Measurements from ENCODE around the gene DUOXA2. TPM values are rescaled to one million over a fixed set of nuclear protein-coding genes. Genes with fewer than 3 reads are reported as not detected.
"Not testable (repeated sequence)": the region's sequence is repeated elsewhere in the genome, so short reads cannot be mapped to it uniquely, and the experiment has no call there.

Gene DUOXA2
- total RNA-seq, 3 donors from 2014 or later: not detected

GRCh38 chr15:45089712-45090373, 24.3 kb upstream of the DUOXA2 start:
- ATAC-seq (no peak), DNase-seq (no peak)
- Mint-ChIP-seq H3K4me1 (ENCODE audit: low read depth) (no peaks in the 10 kb centered on the region), H3K9me3 (no peaks in the 10 kb centered on the region), H3K36me3 (ENCODE audit: insufficient read depth) (no peaks in the 10 kb centered on the region), H3K27me3 (ENCODE audit: low read depth) (peaks cover 20% of the 10 kb centered on the region), H3K4me3 (no peak overlapping the region)

GRCh38 chr15:45091161-45091560, 23.0 kb upstream of the DUOXA2 start:
- Mint-ChIP-seq H3K4me1 (ENCODE audit: low read depth) (no peaks in the 10 kb centered on the region), H3K36me3 (ENCODE audit: insufficient read depth) (no peaks in the 10 kb centered on the region), H3K27me3 (ENCODE audit: low read depth) (peaks cover 17% of the 10 kb centered on the region), H3K9me3 (no peaks in the 10 kb centered on the region), H3K4me3 (no peak overlapping the region)
- DNase-seq (no peak), ATAC-seq (no peak)

GRCh38 chr15:45091576-45091975, 22.6 kb upstream of the DUOXA2 start:
- H3K4me1 Mint-ChIP-seq (ENCODE audit: low read depth): no peaks in the 10 kb centered on the region
- H3K36me3 Mint-ChIP-seq (ENCODE audit: insufficient read depth): no peaks in the 10 kb centered on the region
- no peak for DNase-seq
- H3K4me3 Mint-ChIP-seq: no peak overlapping the region
- ATAC-seq: no peak
- no peaks in the 10 kb centered on the region for H3K9me3 Mint-ChIP-seq
- H3K27me3 Mint-ChIP-seq (ENCODE audit: low read depth): peaks cover 17% of the 10 kb centered on the region

- Mint-ChIP-seq H3K36me3 (ENCODE audit: insufficient read depth) (no peaks in the 10 kb centered on the region), H3K4me1 (ENCODE audit: low read depth) (no peaks in the 10 kb centered on the region), H3K27me3 (ENCODE audit: low read depth) (peaks cover 6% of the 10 kb centered on the region), H3K4me3 (no peak overlapping the region), H3K9me3 (no peaks in the 10 kb centered on the region)
- ATAC-seq (no peak), DNase-seq (no peak)
Measured at GRCh38 chr15:45093013-45093412, 21.1 kb upstream of the DUOXA2 start.

GRCh38 chr15:45093622-45094357, 20.3 kb upstream of the DUOXA2 start:
- DNase-seq (no peak), ATAC-seq (no peak)
- H3K9me3 Mint-ChIP-seq: no peaks in the 10 kb centered on the region
- H3K36me3 Mint-ChIP-seq (ENCODE audit: insufficient read depth): no peaks in the 10 kb centered on the region
- H3K4me3 Mint-ChIP-seq: no peak overlapping the region
- H3K27me3 Mint-ChIP-seq (ENCODE audit: low read depth): peaks cover 5% of the 10 kb centered on the region
- H3K4me1 Mint-ChIP-seq (ENCODE audit: low read depth): no peaks in the 10 kb centered on the region

GRCh38 chr15:45094358-45094730, 19.8 kb upstream of the DUOXA2 start:
- no peaks in the 10 kb centered on the region for H3K36me3 Mint-ChIP-seq (ENCODE audit: insufficient read depth)
- no peak for ATAC-seq
- no peaks in the 10 kb centered on the region for H3K4me1 Mint-ChIP-seq (ENCODE audit: low read depth)
- no peak overlapping the region for H3K4me3 Mint-ChIP-seq
- peaks cover 5% of the 10 kb centered on the region for H3K27me3 Mint-ChIP-seq (ENCODE audit: low read depth)
- DNase-seq: no peak
- no peaks in the 10 kb centered on the region for H3K9me3 Mint-ChIP-seq

GRCh38 chr15:45095661-45096060, 18.5 kb upstream of the DUOXA2 start:
- ATAC-seq: no peak
- peaks cover 7% of the 10 kb centered on the region for H3K27me3 Mint-ChIP-seq (ENCODE audit: low read depth)

GRCh38 chr15:45097466-45097865, 16.7 kb upstream of the DUOXA2 start:
- Mint-ChIP-seq H3K4me3 (no peak overlapping the region), H3K36me3 (ENCODE audit: insufficient read depth) (no peaks in the 10 kb centered on the region), H3K9me3 (no peaks in the 10 kb centered on the region), H3K4me1 (ENCODE audit: low read depth) (no peaks in the 10 kb centered on the region), H3K27me3 (ENCODE audit: low read depth) (peaks cover 4% of the 10 kb centered on the region)
- ATAC-seq: no peak
- DNase-seq: no peak

More at GRCh38 chr15:45095661-45096060, 18.5 kb upstream of the DUOXA2 start:
- H3K4me1 Mint-ChIP-seq (ENCODE audit: low read depth): no peaks in the 10 kb centered on the region
- H3K4me3 Mint-ChIP-seq: no peak overlapping the region
- H3K9me3 Mint-ChIP-seq: no peaks in the 10 kb centered on the region
- H3K36me3 Mint-ChIP-seq (ENCODE audit: insufficient read depth): no peaks in the 10 kb centered on the region
- no peak for DNase-seq

- Mint-ChIP-seq H3K27me3 (ENCODE audit: low read depth) (peaks cover 4% of the 10 kb centered on the region), H3K9me3 (no peaks in the 10 kb centered on the region), H3K4me3 (no peak overlapping the region), H3K36me3 (ENCODE audit: insufficient read depth) (no peaks in the 10 kb centered on the region), H3K4me1 (ENCODE audit: low read depth) (no peaks in the 10 kb centered on the region)
- DNase-seq (no peak), ATAC-seq (no peak)
Measured at GRCh38 chr15:45099549-45100165, 14.5 kb upstream of the DUOXA2 start.

GRCh38 chr15:45100884-45101625, 13.1 kb upstream of the DUOXA2 start:
- H3K27me3 Mint-ChIP-seq (ENCODE audit: low read depth): peaks cover 9% of the 10 kb centered on the region
- ATAC-seq (no peak), DNase-seq (no peak)
- H3K4me1 Mint-ChIP-seq (ENCODE audit: low read depth): no peaks in the 10 kb centered on the region
- no peaks in the 10 kb centered on the region for H3K36me3 Mint-ChIP-seq (ENCODE audit: insufficient read depth)
- H3K9me3 Mint-ChIP-seq: no peaks in the 10 kb centered on the region
- H3K4me3 Mint-ChIP-seq: no peak overlapping the region

- H3K4me3 Mint-ChIP-seq: no peak overlapping the region
- H3K4me1 Mint-ChIP-seq (ENCODE audit: low read depth): no peaks in the 10 kb centered on the region
- DNase-seq: no peak
- ATAC-seq: no peak
- H3K36me3 Mint-ChIP-seq (ENCODE audit: insufficient read depth): no peaks in the 10 kb centered on the region
- H3K27me3 Mint-ChIP-seq (ENCODE audit: low read depth): peaks cover 13% of the 10 kb centered on the region
- H3K9me3 Mint-ChIP-seq: no peaks in the 10 kb centered on the region
Measured at GRCh38 chr15:45101749-45102148, 12.4 kb upstream of the DUOXA2 start.

GRCh38 chr15:45102226-45102625, 11.9 kb upstream of the DUOXA2 start:
- no peak for DNase-seq
- Mint-ChIP-seq H3K36me3 (ENCODE audit: insufficient read depth) (no peaks in the 10 kb centered on the region), H3K27me3 (ENCODE audit: low read depth) (peaks cover 17% of the 10 kb centered on the region), H3K9me3 (no peaks in the 10 kb centered on the region), H3K4me1 (ENCODE audit: low read depth) (no peaks in the 10 kb centered on the region), H3K4me3 (no peak overlapping the region)
- no peak for ATAC-seq

GRCh38 chr15:45104170-45104569, 10.0 kb upstream of the DUOXA2 start:
- not testable (repeated sequence) for H3K4me3 Mint-ChIP-seq; DNase-seq; H3K4me1 Mint-ChIP-seq (ENCODE audit: low read depth); ATAC-seq; H3K36me3 Mint-ChIP-seq (ENCODE audit: insufficient read depth); H3K9me3 Mint-ChIP-seq
- peaks cover 25% of the 10 kb centered on the region for H3K27me3 Mint-ChIP-seq (ENCODE audit: low read depth)

GRCh38 chr15:45105586-45105985, 8.5 kb upstream of the DUOXA2 start:
- DNase-seq (no peak), ATAC-seq (no peak)
- Mint-ChIP-seq H3K4me3 (no peak overlapping the region), H3K36me3 (ENCODE audit: insufficient read depth) (no peaks in the 10 kb centered on the region), H3K4me1 (ENCODE audit: low read depth) (no peaks in the 10 kb centered on the region), H3K9me3 (no peaks in the 10 kb centered on the region), H3K27me3 (ENCODE audit: low read depth) (peaks cover 37% of the 10 kb centered on the region)

Data from activated T-cell treated with anti-CD3 and anti-CD28 coated beads, Interleukin-2, amount 50 U/mL, for 4 hours (primary cell).